ENCODE results near the gene MLYCD. TPM values are rescaled to one million over a fixed set of nuclear protein-coding genes. Genes with fewer than 3 reads are reported as not detected.

Gene MLYCD
- total RNA-seq, result 3.3 and 3.9 TPM in 2 replicates

GRCh38 chr16:83898463-83899271, at the start of gene MLYCD:
MLYCD (plus strand) TSS chr16:83899115; CDS start chr16:83899145, 30 bp downstream.

GRCh38 chr16:83952940-83953795, 54.3 kb downstream of the MLYCD start, which contains the start of gene OSGIN1:
OSGIN1 (plus strand) TSS chr16:83953240; CDS start chr16:83957672, 4,432 bp downstream.

GRCh38 chr16:83967838-83968305, 69.0 kb downstream of the MLYCD start, which contains the start of gene NECAB2:
NECAB2 (plus strand) TSS chr16:83968244; CDS start chr16:83968649, 405 bp downstream.

Other genes with a start within 250 kb of the MLYCD start
- gene HSBP1, start 91.1 kb upstream of the MLYCD start, total RNA-seq, result 116 and 271 TPM in 2 replicates
- 1.9 and 2.7 TPM in 2 replicates for gene OSGIN1, start 54.1 kb downstream of the MLYCD start, total RNA-seq
- gene NECAB2, start 69.1 kb downstream of the MLYCD start, total RNA-seq, result under 0.01 TPM in 1 of 2 replicates, not detected in the other
- gene SLC38A8, start 143.7 kb downstream of the MLYCD start, total RNA-seq, result not detected in 2 replicates
- gene MBTPS1, start 217.8 kb downstream of the MLYCD start, total RNA-seq, result 92.7 and 93.7 TPM in 2 replicates
- gene HSDL1, start 246.1 kb downstream of the MLYCD start, total RNA-seq, result 18.4 and 21.4 TPM in 2 replicates
- gene DNAAF1, start 246.2 kb downstream of the MLYCD start, total RNA-seq, result under 0.01 TPM in 2 replicates